GM13977 (cell line): ENCODE results near the gene PDIA6.

Experiments used
- DNase-seq: peaks from one replicate; pipeline ENCODE4 v3.0.0; 2012; ENCODE audit warnings: low spot score
- in situ Hi-C: fragments of 300-500 bp; cut with MboI; formaldehyde crosslinking; loops from one replicate; pipeline ENCODE4 v1.12.0; 2022; ENCODE audit warnings: low sequenced_read_pairs, low pct_unique_long_range_greater_than_20kb, mixed read lengths, inconsistent platforms; ENCODE audit not compliant: unreplicated experiment
- TF ChIP-seq, protein P1 (sequence below): IDR thresholded peaks from 2 replicates; pipeline ENCODE4 v1.5.1; 2012; ENCODE audit warnings: mild to moderate bottlenecking, control low read depth; ENCODE audit not compliant: insufficient read depth; ENCODE audit errors: extremely low read depth, missing control alignments

PDIA6 gene

DNA sequence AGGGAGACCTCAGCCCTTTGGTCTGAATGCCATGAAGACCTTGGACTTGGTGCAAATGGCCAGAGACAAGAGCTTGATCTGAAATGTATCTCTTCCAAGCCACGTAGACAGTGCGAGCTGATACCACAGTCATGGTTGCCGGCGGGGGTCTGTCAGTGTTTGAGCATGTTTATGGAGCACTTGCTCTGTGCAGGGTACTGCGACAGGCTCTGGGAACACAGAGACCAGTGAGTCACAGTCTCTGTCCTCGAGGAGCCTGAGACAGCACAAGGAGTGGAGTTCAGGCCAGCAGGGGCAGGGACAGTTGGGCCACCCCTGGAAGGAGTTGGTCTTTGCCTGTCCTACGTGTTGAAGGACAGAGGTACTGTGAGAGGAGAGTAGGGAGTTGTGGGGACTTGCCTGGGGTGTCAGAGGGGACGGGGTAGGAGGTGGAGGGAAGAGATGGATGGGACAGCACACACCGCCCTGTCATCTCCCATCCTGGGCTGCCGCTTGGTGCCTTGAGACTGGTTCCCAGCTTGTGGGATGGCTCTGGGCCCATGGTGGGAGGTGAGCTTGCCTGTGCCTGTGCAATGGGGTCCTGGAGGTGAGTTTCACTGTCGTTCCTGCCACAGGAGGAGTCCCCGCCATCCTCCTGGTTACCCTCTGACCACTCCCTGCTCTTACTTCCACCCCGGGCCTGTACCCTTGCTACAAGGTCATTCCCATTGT is 51.6 kb downstream of the PDIA6 start:
- TF ChIP-seq, protein P1, sequence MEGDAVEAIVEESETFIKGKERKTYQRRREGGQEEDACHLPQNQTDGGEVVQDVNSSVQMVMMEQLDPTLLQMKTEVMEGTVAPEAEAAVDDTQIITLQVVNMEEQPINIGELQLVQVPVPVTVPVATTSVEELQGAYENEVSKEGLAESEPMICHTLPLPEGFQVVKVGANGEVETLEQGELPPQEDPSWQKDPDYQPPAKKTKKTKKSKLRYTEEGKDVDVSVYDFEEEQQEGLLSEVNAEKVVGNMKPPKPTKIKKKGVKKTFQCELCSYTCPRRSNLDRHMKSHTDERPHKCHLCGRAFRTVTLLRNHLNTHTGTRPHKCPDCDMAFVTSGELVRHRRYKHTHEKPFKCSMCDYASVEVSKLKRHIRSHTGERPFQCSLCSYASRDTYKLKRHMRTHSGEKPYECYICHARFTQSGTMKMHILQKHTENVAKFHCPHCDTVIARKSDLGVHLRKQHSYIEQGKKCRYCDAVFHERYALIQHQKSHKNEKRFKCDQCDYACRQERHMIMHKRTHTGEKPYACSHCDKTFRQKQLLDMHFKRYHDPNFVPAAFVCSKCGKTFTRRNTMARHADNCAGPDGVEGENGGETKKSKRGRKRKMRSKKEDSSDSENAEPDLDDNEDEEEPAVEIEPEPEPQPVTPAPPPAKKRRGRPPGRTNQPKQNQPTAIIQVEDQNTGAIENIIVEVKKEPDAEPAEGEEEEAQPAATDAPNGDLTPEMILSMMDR = no peak
- in situ Hi-C loops = no loop called here
- no peak for DNase-seq

DNA sequence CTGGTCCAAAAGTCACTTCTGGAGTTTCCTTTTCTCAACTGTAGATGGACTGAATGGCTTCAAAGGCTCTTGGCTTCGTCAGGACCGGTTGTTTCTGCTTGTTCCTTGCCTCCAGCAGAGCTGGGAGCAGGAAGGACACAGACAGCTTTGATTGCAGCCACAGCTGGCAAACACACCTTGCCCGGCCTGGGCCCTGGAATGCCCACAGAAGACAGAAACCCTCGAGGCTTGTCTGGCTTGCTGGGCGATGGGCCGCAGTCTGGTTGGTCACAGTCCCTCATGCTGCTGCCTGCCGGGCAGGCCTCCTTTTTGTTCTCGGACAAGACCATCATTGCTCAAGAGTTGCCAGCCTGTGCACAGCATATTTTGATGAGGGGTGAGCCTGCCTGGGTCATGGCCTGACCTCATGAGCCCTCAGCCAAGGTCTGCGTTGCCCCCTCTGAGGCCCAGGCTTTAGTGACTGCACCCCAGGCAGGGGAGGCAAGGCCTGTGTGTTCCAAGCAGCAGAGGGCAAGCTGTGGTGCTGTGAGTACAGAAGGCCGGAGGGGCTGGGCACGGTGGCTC is 53.4 kb downstream of the PDIA6 start:
- TF ChIP-seq, protein P1 = no peak
- in situ Hi-C loops = no loop called here
- no peak for DNase-seq

DNA sequence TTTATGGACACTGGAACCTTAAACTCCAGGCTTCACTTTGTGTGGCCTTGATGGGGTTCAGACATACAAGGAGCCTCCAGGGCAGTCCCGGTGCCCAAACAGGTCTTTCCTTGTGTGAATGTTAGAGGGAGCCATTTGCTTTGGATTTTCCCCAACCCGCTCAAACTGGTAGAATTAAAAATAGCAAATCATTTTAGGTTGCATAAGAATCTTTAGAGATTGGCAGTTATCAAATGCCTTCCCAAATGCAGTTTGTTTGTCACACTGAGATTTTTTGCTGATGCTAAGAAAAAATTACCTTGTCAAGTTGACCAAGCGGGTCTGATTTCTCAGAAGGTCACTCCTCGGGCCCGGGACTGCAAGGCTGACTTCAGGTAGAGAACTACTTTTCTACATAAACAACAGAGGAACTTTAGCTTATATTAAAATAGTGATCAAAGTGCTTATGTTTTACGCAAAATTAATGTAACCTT is 54.7 kb downstream of the PDIA6 start:
- no peak for DNase-seq
- in situ Hi-C loops = no loop called here
- TF ChIP-seq, protein P1 = no peak

DNA sequence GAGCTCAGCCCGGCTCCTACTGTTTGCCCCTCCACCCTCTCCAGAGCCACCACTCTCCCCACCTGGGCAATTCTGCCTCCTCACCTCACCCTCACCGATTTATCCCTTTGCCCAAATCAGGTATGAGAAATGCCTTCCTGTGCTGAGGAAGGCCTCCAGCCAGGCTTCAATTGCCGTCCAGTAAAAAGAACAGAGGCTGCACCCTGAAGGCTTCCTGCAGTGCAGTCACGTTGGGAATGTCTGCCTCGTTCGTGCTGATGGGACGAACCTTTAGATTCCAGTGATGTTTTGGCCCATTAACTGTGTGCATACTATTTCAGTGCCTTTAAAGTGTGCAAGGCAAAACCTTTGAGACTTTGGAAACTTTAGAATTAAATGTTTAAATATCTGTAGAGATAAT is 57.0 kb downstream of the PDIA6 start:
- in situ Hi-C loops = no loop called here
- TF ChIP-seq, protein P1 = no peak
- no peak for DNase-seq

DNA sequence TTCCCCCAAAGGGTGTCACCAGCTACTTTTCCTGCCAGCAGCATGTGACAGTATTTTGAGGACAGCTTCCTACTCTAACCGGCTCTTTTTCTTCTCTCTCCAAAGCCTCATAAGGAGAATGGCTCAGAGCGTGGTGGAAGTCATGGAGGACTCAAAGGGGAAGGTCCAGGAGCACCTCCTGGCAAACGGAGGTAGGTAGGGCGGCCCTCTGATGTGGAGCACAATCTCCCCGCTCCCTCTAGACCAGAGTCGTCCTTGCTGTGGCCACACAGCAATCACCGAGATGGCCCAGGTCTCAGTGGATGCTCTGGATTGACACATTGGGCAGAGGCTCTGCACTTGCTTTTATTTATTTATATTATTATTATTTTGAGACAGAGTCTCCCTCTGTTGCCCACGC is 58.7 kb downstream of the PDIA6 start:
- DNase-seq = no peak
- TF ChIP-seq, protein P1 = no peak
- in situ Hi-C loops = no loop called here

DNA sequence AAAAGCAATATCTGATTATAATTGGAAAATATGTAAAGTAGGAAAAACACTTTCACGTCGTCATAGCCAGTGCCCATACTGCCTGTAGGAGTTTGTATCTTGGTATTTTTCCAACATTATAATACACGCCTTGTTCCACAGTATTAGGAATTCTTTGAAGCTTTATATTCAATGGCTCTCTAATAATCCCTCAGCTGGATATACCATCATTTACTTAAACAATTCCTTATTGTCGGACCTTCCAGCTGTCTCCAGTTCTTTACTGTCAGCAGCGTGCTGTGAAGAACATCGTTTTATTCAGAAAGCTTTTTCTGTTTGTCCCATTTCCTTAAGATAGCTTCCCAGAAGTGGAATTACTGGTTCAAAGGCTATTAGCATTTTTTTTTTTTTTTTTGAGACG is 59.4 kb downstream of the PDIA6 start:
- in situ Hi-C loops = no loop called here
- TF ChIP-seq, protein P1 = no peak
- no peak for DNase-seq
